NCI-H187 (cell line): ENCODE results near the gene SLC39A8.

Source experiments
- DNase-seq, 2 experiments: peaks; one replicate each; lab custom pipeline; 2025; lab: John Stamatoyannopoulos, UW

The SLC39A8 gene

DNA sequence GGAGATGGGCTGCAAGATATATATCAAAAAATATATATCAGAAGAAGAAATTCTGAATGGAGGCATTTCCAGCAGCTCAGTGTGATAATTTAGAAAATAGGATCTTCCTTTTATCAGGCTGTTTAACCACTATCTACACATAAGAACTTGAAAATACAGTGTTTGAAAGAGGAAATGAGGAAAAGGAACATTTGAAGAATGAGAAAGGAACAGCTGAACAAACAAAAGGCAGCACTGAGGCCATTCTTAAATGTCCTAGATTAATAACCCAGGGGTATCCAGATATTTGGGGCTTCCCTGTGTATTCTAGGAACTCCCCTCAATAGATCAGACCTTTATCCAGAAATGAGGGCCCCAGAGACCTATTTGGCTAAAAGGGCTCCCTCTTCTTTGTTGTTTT is 4.1 kb downstream of the SLC39A8 start:
- no peak for DNase-seq

DNA sequence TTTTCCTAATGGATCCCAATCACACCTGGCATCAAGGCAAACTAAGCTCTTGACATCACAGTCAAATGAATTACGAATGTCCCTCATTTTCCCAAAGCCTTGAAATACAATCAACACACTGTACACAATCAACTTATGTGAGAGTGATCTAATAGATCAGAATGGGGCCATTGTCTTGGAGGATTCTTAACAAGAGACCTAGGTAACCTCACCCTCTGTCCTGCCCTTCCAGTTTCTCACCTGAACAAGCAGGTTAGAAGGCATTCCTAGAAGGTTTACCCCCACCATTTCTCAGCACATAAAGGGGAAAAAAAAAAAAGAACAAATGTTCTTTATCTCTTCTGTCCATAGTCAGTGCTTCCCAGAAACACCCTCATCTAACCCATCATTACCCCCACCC is 6.3 kb downstream of the SLC39A8 start:
- no peak for DNase-seq

DNA sequence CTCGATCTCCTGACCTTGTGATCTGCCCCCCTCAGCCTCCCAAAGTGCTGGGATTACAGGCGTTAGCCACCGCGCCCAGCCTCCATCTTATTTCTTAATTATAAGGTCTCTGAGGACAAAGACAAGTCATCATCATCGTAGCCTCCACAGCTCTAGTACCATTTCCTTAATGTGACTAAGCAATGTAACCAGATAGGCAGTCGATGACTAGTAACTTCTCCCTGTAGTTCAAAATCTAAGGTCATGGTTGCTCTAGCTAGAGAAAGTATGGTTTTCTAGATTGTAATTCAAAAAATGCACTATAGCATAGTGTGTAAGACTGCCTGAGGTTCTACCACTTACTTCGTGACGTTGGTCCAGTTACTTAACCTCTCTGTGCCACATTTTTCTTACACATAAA is 6.9 kb downstream of the SLC39A8 start:
- DNase-seq: no peak

DNA sequence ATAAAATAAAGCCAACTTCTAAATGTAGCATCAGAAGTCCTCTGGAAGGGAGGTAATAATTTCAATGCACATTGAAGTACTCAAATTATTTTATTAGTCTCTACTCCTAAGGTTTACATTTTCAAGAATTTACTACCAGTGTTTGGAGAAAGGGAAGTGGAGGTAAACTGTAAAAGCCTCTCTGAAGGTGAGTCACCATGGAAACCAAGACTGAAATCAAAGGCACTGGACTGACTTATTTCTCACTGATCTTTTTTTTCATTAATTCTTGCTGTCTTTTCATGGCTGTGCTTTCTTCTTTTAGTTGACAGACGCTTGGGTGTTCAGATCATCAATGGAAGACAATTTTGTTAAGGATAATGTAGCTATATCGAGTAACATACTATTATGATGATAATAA is 9.7 kb downstream of the SLC39A8 start:
- DNase-seq: no peak

- DNase-seq: peak in 1 of 2 experiments; percentile 6
These were observed 10.7 kb downstream of the SLC39A8 start for GRCh38 chr4:102334624-102335023.

DNA sequence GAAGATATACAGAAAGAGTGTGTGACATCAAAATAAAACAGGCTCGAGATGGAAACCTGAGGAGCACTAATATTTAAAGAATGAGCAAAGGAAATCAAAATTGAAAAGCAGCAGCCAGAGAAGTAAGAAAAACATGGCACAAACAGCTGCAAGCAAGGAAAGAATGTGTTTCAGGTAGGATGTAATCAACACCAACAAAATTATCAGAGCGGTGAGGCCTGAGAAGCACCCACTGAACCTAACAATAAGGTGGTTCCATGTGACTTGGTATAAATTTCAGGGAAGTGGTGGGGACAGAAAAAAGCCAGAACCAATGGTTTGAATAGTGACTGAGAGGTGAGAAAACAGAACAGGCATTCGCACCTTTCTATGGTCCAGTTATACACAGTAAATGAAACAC is 11.5 kb downstream of the SLC39A8 start:
- no peak for DNase-seq

- no peak for DNase-seq
These were observed 17.2 kb downstream of the SLC39A8 start for GRCh38 chr4:102328045-102328444.

GRCh38 chr4:102326951-102327350 is 18.3 kb downstream of the SLC39A8 start:
- DNase-seq: no peak

GRCh38 chr4:102324730-102325129 is 20.6 kb downstream of the SLC39A8 start:
- no peak for DNase-seq

- no peak for DNase-seq
These were observed 22.5 kb downstream of the SLC39A8 start for GRCh38 chr4:102322736-102323135.

GRCh38 chr4:102321260-102321995 is 23.9 kb downstream of the SLC39A8 start:
- no peak for DNase-seq

DNA sequence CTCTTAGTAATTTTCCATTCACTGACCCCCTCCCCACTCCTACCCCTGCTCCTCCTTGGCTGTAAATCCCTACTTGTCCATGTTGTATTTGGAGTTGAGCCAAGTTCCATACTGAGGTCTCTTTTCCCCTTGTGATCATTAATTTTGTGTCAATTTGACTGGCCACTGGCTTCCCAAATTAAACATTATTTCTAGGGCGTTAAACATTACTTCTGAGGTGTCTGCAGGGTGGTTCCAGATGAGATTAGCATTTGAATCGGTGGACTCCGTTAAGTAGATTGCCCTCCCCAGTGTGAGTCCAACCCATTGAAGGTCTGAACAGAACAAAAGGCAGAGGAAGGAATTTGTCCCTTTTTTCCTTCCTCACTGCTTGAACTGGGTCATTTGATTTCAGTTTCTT is 25.7 kb downstream of the SLC39A8 start:
- DNase-seq: no peak

DNA sequence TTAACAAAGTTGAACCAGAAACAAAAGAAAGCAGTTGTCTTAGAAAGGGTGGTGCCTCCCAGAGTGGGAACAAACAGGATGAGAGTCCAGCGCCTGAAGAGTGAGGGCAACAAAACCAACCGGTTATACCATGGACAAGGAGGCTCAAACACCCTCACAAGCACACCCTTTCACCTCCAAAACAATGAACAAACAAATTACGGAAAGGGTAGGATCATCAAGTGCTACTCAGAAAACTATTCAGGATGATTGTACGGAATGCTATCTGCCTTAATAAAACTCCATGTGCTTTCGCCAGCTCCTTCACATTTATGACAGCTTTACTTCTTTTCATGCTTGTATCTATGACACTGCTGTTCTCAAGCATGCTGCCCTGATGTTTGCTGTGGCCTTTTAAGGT is 26.8 kb downstream of the SLC39A8 start:
- DNase-seq: no peak

- no peak for DNase-seq
These were observed 27.2 kb downstream of the SLC39A8 start for GRCh38 chr4:102318105-102318504.

GRCh38 chr4:102317459-102317858 is 27.8 kb downstream of the SLC39A8 start:
- DNase-seq: no peak

DNA sequence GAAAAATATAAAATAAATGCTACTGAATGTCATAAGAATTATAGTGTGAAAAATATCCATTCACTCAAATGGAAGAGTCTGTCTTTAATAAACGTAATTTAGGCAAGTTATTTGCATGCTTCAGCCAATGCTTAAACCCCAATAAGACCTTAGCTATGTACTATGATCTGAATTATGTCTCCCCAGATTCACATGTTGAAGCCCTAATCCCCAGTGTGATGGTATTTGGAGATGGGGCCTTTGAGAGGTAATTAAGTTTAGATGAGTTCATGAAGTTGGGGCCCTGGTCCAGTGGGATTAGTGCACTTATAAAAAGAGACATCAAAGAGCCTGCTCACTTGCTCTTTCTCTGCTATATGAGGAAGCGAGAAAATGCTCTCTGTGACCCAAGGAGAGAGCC is 28.7 kb downstream of the SLC39A8 start:
- DNase-seq: no peak

- DNase-seq: no peak
These were observed 29.8 kb downstream of the SLC39A8 start for GRCh38 chr4:102315532-102315931.

DNA sequence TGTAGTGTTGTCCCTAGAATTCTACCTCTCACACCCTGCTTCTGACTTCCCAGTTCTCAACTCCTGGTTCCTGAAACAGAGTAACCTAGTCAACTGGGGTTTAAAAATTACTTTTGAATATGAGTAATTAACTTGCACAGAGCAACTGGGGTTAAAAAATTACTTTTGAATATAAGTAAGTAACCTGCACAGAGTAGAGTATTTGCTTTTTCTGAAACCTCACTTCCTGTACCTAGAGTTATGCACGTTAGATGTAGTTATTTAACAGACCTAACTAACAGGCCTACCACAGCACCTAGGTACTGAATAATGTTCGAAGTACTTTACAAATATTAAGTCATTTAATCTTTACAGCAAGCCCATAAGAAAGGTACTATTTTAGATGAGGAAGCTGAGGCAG is 32.9 kb downstream of the SLC39A8 start:
- DNase-seq: no peak

GRCh38 chr4:102311912-102312311 is 33.4 kb downstream of the SLC39A8 start:
- no peak for DNase-seq

GRCh38 chr4:102311407-102311806 is 33.9 kb downstream of the SLC39A8 start:
- DNase-seq: no peak

- DNase-seq: no peak
These were observed 37.1 kb downstream of the SLC39A8 start for GRCh38 chr4:102308032-102308799.

DNA sequence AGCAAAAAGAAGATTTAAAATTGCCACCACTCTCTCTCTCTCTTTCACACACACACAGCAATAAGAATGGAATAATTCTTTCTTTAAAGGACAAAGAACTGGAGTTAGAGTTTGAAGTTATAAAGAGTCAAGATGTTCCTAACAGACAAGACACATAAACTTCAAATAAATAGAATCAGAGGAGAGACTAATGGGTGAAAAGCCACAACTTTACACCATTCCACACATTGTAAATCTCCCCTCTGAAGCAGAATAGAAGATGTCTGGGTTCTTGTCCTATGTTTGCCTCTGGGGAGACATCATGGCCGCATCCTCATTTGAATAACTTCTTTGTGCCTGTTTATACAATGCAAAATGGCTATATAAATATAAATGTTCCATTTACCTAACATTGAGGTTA is 39.6 kb downstream of the SLC39A8 start:
- DNase-seq: no peak

DNA sequence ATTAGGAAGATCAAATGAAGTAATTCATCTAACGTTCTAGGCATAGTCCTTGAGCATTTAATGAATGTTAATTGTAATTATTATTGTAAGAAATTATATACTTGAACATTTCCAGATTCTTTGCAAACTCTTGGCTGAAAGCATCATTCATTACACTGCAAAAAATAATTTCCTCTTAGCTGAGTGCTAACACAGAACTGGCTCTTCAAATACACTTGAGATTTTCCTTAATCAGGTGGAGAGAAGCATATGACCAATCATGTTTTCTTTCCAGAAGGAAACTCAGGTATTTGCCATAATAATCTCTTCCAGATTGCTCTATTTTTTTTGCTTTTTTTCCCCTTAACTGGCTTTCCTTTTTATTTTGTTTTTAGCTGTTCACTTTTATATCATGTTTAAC is 42.5 kb downstream of the SLC39A8 start:
- no peak for DNase-seq

DNA sequence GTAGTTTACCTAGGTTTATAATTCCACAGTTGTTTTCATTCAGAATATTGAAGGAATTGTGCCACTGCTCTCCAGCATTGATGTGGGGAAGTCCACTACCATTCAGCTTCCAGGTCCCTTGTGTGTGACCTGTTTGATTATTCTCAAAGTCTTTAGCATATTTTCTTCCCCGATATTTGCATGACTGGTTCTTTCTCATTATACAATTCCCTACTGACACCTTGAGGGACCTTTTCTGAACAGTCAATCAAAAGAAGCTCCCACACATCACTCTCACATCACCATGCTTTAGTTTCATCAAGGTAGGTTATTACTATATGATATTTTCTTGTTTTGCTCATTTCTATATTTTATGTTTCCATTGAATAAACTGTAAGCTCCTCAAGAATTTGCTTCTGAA is 44.1 kb downstream of the SLC39A8 start:
- DNase-seq: no peak
